Nucleus accumbens (tissue), 56 donors: ENCODE data around the gene FRMD3.

Experiments used
- DNase-seq, 56 donors: peaks; one replicate each; lab custom pipeline; 2025; lab: John Stamatoyannopoulos, UW

FRMD3 gene

GRCh38 chr9:83538172-83538889, at the start of gene FRMD3:
Gene FRMD3 (minus strand): TSS chr9:83538401. CDS start chr9:83538231, 170 bp downstream.
- DNase-seq, result peak in 38 of 56 donors; percentile 8 to 83 (median 40)

DNA sequence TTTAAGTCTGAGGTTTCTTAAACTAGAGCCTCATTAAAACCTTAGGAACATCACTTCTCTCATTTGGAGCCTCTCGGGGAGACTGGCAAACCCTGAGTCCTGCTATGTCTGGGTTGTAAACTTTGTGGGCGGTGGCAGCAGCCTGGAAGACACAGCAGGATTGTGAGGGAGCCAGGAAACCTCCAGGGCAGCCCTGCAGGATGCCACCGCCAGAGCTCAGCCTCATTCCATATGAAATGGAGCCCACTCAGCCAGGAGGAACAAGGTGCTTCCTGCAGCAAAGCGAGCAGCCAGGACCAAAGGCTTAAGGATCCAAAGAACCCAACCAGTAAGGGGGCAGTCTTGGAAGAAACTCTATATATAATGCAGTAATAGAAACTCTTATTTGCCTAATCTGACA, 46.8 kb upstream of the FRMD3 start:
- no peak for DNase-seq

DNA sequence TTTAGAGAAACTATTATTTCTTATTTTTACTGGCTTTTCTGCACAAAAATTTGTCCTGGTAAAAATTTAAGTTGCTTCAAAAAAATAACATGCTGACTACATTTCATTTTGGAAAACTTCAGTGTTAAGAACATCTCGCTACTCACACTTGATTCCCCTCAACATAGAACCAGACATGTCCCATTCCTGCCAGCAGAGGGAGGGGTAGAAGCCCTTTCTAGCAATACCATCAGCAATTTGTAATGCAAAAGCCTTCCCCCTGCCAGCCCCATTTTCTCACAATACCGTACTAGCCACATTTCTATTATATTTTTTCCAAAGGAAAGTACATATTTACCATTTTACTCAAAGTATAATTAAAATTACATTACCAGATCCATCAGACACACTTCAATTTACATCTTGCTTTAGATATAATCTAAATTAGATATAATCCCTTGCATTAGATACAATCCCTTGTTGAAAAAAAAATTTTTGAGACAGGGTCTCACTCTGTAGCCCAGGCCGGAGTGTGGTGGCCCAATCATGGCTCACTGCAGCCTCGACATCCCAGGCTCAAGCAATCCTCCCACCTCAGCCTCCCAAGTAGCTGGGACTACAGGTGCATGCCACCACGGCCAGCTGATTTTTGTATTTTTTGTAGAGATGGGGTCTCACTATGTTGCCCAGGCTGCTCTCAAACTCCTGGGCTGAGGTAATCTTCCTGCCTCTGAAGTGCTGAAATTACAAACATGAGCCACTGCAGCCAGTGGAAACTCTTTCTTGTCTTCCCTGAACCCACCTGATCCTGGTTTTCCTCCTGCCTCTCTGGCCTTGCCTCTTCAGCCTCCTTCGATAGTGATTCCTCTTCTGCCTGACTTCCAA, 45.2 kb upstream of the FRMD3 start:
- peak in 7 of 56 donors; percentile 1 to 26 (median 6) for DNase-seq

DNA sequence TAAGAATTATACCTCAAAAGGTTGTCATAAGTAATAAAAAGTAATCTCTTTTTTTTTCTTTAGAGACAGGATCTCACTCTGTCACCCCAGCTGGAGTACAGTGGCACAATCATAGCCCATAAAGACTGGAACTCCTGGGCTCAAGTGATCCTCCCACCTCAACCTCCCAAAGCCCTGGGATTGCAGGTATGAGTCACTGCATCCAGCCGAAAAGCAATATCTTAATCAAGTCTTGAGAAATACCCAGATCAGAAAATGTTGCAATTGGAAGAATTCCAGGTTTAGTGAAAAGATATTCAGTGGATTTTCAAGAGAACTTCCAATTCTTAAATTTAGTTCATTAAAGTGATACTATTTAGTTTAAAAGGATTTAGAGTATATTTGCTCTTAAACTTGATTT, 43.8 kb upstream of the FRMD3 start:
- DNase-seq, result no peak

DNA sequence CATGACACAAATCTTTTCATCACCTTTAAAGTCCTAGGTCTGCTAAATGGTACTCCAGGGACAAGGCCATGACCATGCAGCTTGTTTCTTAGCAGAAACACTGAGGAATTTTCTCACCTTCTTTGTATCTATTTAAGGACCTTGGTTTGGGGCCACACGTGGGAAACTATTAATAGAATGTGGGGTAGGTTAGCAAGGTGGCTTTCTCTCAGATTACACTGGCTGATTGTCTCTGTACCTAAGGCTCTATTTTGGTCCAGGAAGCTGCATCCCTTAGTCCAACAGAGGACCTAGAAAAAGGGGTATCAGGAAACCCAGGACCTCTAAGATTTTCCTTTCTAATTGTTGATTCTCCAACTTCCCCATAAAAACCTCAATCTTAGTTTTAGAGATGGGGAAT, 36.3 kb upstream of the FRMD3 start:
- DNase-seq, result no peak

DNA sequence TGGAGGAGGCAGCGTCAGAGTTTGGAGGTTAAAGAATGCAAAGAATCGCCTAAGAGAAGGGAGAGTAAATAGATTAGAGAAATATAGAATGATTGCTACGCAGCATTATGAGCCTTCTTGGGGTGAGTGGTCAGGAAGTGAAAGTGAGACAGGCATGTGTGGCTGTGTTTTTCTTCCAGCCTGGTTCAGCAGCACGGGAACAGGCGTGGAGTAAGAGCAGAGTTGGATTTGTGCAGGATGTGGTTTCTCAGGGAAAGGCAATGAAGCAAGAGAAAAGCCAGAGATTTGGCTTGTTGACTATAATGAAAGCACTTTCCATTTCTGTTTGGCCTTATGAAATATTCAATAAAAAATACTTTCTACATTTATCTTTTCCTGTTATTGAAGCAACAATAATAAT, 34.3 kb upstream of the FRMD3 start:
- no peak for DNase-seq

- DNase-seq, result no peak
Measured at GRCh38 chr9:83570359-83570758, 32.2 kb upstream of the FRMD3 start.

GRCh38 chr9:83569326-83569725, 31.1 kb upstream of the FRMD3 start:
- peak in 2 of 56 donors; percentile 2 to 9 for DNase-seq

DNA sequence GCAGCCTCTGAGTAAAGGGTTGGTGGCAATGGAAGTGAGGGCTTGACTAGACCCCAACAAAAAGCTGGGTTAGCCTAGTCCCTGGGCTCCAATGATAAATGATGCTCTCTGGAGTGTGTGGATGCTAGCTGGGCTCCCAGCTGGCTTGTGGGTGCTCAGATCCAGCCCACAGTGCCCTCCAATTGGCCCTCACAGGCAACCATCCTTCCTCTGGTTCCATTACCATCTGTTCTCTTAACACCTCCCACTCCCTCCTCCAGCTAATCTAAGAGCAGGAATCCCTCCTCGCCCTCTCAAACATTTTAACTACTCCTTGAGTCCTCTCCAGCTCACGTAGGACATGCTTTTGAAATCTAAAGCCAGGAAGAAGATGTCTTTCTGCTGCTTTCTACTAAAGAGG, 25.2 kb upstream of the FRMD3 start:
- no peak for DNase-seq

DNA sequence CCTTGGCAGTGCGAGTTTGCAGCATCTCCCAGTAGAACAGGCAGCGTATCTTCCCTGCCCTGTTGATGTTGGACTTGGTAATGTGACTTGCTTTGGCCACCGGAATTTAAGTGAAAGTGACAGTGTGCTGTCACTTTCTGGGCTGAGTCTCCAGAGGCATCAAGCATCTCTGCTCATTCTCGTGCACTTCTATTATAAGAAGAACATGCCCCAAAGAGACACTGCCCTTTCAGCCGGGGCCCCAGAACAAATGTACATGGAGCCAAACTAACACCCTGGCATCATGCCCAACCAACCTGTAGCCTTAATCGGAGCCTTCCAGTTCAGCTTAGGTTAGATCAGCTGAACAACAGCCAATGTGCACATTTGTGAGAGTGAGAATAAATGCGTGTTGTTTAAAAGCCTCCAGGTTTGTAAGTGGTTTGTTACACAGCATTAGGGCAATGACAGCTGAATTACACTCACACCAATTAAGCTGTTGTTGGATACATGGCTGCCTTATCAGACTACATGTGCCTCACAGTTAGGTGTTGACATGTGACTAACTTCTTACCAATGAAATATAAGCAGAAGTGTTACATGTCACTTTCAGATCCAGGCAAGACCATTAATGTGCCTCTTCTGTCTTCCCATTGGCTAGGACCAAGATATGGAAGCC, 22.1 kb upstream of the FRMD3 start:
- DNase-seq, result no peak

DNA sequence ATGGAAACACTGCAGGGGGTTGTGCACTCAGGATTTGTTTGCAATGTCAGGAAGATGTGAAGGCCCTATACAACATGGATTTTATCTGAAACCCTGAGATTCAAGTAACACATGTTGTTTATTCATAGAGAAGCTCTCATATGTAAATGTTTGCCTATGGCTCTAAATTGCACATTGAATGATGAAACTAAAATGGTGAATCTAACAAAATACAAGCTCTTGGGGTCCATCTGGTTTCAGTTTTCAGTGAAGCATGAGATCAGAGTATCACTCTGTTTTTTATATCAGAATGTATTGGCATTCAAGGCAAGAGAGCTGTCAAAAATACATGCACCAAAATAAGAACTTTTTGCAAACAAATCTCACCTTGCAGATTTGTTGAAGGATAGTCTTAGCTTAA, 19.6 kb upstream of the FRMD3 start:
- DNase-seq, result no peak

DNA sequence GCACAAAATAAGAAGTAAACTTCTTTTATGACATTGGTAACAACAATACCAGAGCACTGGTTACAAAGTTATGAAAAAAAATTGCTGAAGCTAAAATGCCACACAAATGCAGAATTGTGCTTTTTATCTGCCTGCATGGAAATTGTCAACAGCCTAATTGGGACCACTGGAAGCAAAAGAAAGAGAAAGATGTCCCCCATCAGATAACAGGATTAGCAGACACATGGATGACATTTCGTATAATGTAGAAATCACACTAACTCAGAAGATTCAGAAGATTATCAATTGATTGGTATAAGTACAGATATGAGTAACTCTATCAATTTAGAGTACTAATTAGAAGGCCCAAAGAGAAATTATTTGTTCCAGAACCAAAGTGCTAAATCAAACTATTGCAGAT, 19.1 kb upstream of the FRMD3 start:
- DNase-seq, result no peak

DNA sequence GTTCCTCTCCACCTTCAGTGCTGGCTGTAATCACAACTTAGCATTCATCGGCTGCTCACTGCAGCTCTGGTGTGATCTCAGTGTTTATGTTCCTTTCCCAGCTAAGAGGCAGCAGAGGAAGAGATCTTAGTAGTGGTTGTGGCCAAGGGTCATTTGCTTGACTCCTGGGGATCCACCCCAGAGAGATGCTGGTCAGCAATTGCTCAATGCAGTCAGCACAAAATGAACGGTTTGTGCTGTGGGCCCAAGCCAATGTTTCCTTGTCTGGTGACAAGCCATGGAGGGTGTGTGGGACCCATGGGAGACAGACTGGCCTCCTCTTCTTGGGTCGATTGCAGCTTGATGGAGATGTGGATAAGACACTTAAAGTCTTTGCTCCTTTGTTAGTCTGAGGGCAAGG, 16.1 kb upstream of the FRMD3 start:
- DNase-seq, result no peak

- DNase-seq, result no peak
Measured at GRCh38 chr9:83544002-83544698, 5.9 kb upstream of the FRMD3 start.

- DNase-seq, result no peak
Measured at GRCh38 chr9:83538890-83539238, 663 bp upstream of the FRMD3 start.

GRCh38 chr9:83537331-83538171, 650 bp downstream of the FRMD3 start:
- DNase-seq, result peak in 4 of 56 donors; percentile 8 to 34 (median 22)

GRCh38 chr9:83536332-83536731, 1.9 kb downstream of the FRMD3 start:
- no peak for DNase-seq

DNA sequence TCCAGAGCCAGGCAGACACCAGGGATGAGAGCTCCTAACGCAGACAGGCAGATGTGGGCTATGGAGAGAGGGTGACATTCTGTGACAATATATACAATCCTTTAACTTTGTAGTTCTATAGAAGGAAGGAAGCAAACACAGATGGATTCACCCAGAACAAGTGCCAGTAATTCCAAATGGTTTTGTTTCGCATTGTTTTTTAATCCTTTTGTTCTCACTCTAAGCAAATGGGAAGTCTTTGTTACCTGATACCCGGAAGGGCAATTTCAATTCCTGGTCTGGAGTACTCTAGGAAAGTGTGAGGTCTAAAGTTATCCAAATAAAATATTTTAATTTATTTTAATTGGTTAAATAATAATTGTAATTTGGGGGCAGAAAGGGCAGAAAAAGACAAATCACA, 2.5 kb downstream of the FRMD3 start:
- DNase-seq, result no peak

- DNase-seq, result no peak
Measured at GRCh38 chr9:83533296-83533695, 4.9 kb downstream of the FRMD3 start.

DNA sequence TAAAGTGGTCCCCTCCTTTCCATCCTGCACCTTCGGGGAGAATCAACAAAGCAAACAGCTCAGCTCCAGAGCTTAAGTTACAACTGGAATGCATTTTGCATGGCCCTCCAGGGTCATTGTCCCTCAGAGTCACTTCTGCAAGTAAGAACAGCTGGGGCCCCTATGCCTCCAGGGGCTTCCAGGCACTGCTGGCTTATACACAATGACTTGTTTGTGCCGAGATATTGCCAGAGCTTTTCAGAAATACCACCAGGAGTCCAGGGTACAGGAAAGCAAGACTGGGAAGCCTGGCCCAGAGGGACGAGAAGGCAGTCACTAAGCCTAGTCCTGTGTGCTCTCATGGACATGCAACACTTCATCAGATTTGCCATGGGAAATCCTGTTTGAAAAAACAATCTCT, 11.3 kb downstream of the FRMD3 start:
- no peak for DNase-seq
